SK-N-SH treated with all-trans-retinoic acid at 6 μM for 48 hours (cell line): ENCODE data around the gene ZNF212.

Source experiments
- CREB5 ChIP-seq: fragments of 250-450 bp; sonication (Bioruptor Pico); IDR thresholded peaks from 2 replicates; pipeline ENCODE4 v1.5.1; 2020; ENCODE audit warnings: low read depth, mild to moderate bottlenecking, moderate library complexity
- GLIS3 ChIP-seq: fragments of 250-450 bp; sonication (Bioruptor Pico); IDR thresholded peaks from 2 replicates; pipeline ENCODE4 v1.5.0; 2020; ENCODE audit warnings: mild to moderate bottlenecking, moderate library complexity
- PATZ1 ChIP-seq: fragments of 250-450 bp; sonication (Bioruptor Pico); IDR thresholded peaks from 2 replicates; pipeline ENCODE4 v1.8.0; 2020; ENCODE audit warnings: mild to moderate bottlenecking, moderate library complexity, borderline replicate concordance
- POU6F1 ChIP-seq: fragments of 250-450 bp; sonication (Bioruptor Pico); IDR thresholded peaks from 2 replicates; pipeline ENCODE4 v1.8.0; 2021; ENCODE audit warnings: low read depth, mild to moderate bottlenecking, moderate library complexity, borderline replicate concordance
- TOX ChIP-seq: fragments of 250-450 bp; sonication (Bioruptor Pico); IDR thresholded peaks from 2 replicates; pipeline ENCODE4 v1.8.0; 2021; ENCODE audit warnings: mild to moderate bottlenecking, moderate library complexity, borderline replicate concordance
- ZC3H10 ChIP-seq: fragments of 250-450 bp; sonication (Bioruptor Pico); IDR thresholded peaks from 2 replicates; pipeline ENCODE4 v1.5.1; 2021; ENCODE audit warnings: mild to moderate bottlenecking, moderate library complexity
- ZNF8 ChIP-seq: fragments of 450-650 bp; formaldehyde crosslinking; IDR thresholded peaks from 2 replicates; pipeline ENCODE4 v1.5.0; 2020; ENCODE audit warnings: mild to moderate bottlenecking, moderate library complexity

- TF ChIP-seq PATZ1 (CRISPR knock-in tag), result no peak
- no peak for TF ChIP-seq ZC3H10 (CRISPR knock-in tag)
- no peak for TF ChIP-seq TOX
- no peak for TF ChIP-seq POU6F1 (CRISPR knock-in tag)
- TF ChIP-seq ZNF8 (CRISPR knock-in tag), result no peak
- no peak for TF ChIP-seq GLIS3 (CRISPR knock-in tag)
- TF ChIP-seq CREB5 (CRISPR knock-in tag), result no peak
Measured at GRCh38 chr7:149237502-149237901, 1.9 kb upstream of the ZNF212 start.
